ENCODE data around the gene LRRK1.

The LRRK1 gene

DNA sequence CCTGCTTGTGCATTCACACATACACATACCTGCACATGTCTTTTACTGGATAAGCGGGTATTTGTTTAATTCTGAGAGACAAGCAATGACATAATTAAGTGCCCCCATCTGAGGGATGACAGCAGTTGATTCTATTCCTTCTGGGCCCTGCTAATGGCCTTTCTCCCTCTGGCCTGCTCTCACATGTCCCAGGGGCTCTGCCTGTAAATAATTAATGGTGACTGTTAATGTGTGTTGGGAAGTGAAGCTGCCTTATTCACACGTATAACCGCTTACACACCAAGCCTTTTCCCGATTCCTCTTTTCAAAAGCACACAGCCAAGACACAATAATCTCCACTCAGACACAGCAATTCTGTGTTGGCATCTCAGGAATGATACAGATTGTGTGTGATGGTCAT lies 47.8 kb downstream of the LRRK1 start:
- no peak overlapping the region for H2BK120ac ChIP-seq (ENCODE audit: low read depth, low read length)
- no peak overlapping the region for H3K18ac ChIP-seq (ENCODE audit: low read length)
- no peak for DNase-seq
- H3K4me2 ChIP-seq (ENCODE audit: low read length) = no peak overlapping the region
- H4K8ac ChIP-seq (ENCODE audit: low read depth, low read length) = no peak overlapping the region
- WGBS (ENCODE audit: extremely low coverage, insufficient coverage, low lambda C conversion rate) = no CpG with 5 or more reads among the region's 4 CpGs
- no peak overlapping the region for H3K27ac ChIP-seq (ENCODE audit: low read depth, low read length)
- no peaks in the 10 kb centered on the region for H3K79me1 ChIP-seq (ENCODE audit: low read length)
- no peak overlapping the region for H2BK5ac ChIP-seq (ENCODE audit: low read length)
- H3K9ac ChIP-seq (ENCODE audit: low read length) = no peak overlapping the region
- no peak overlapping the region for H3K23ac ChIP-seq (ENCODE audit: low read length)
- H2BK15ac ChIP-seq (replicated peaks; ENCODE audit: low read depth) = no peak overlapping the region
- H3K27me3 ChIP-seq (ENCODE audit: insufficient read depth, low read length, poor library complexity) = no peaks in the 10 kb centered on the region
- no peak overlapping the region for H4K5ac ChIP-seq (ENCODE audit: low read length)
- no peak overlapping the region for H3K4me3 ChIP-seq (ENCODE audit: low read length)
- no peaks in the 10 kb centered on the region for H3K79me2 ChIP-seq (ENCODE audit: control insufficient read depth, insufficient read depth, low read length)
- H3K4ac ChIP-seq (ENCODE audit: low read depth, low read length) = no peak overlapping the region
- no peaks in the 10 kb centered on the region for H3K36me3 ChIP-seq (ENCODE audit: control insufficient read depth, insufficient read depth, low read length)
- H3K4me1 ChIP-seq (ENCODE audit: control insufficient read depth, low read depth, low read length) = no peaks in the 10 kb centered on the region
- H2AK5ac ChIP-seq (ENCODE audit: low read length) = no peak overlapping the region
- no peak overlapping the region for H3K56ac ChIP-seq (ENCODE audit: low read length)

DNA sequence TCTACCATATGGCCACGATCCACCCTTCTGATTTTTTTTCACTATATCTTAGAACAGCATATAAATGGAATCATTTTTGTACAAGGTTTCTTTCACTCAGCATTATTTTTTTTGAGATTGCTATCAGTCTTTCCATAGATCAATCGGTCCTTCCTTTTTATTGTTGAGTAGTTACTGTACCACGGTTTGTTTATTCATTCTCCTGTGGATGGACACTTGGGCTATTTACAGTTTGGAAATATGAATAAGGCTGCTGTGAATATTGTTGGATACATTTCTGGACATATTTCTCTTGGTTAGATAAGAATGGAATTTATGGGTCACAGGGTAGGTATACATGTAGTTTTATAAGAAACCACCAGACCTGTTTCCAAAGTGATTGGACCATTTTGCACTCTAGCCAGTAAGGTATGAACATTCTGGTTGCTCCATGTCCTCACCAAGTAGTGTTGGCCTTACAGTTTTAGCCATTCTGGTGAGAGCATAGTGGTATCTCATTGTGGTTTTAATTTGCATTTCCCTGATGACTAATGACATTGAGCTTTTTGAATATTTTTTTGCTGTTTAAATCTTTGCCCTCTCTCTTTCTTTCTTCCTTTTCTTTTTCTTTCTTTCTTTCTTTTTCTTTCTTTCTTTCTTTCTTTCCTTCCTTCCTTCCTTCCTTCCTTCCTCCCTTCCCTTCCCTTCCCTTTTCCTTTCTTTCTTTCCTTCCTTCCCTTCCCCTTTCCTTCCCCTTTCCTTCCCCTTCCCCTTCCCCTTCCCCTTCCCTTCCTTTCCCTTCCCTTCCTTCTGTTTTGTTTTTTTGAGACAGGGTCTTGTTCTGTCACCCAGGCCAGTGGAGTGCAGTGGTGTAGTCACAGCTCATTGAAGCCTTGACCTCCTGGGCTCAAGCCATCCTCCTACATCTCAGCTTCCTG lies 49.2 kb downstream of the LRRK1 start:
- no CpG with 5 or more reads among the region's 3 CpGs for WGBS (ENCODE audit: extremely low coverage, insufficient coverage, low lambda C conversion rate)
- Histone ChIP-seq H2BK5ac (ENCODE audit: low read length) (no peak overlapping the region), H3K27ac (ENCODE audit: low read depth, low read length) (no peak overlapping the region), H3K4me1 (ENCODE audit: control insufficient read depth, low read depth, low read length) (no peaks in the 10 kb centered on the region), H2BK120ac (ENCODE audit: low read depth, low read length) (no peak overlapping the region), H4K5ac (ENCODE audit: low read length) (no peak overlapping the region), H3K79me2 (ENCODE audit: control insufficient read depth, insufficient read depth, low read length) (no peaks in the 10 kb centered on the region), H4K8ac (ENCODE audit: low read depth, low read length) (no peak overlapping the region), H2BK15ac (replicated peaks; ENCODE audit: low read depth) (no peak overlapping the region), H3K18ac (ENCODE audit: low read length) (no peak overlapping the region), H3K79me1 (ENCODE audit: low read length) (no peaks in the 10 kb centered on the region), H2AK5ac (ENCODE audit: low read length) (no peak overlapping the region), H3K36me3 (ENCODE audit: control insufficient read depth, insufficient read depth, low read length) (no peaks in the 10 kb centered on the region), H3K56ac (ENCODE audit: low read length) (no peak overlapping the region), H3K27me3 (ENCODE audit: insufficient read depth, low read length, poor library complexity) (peaks cover 10% of the 10 kb centered on the region), H3K23ac (ENCODE audit: low read length) (no peak overlapping the region), H3K4me2 (ENCODE audit: low read length) (no peak overlapping the region), H3K4me3 (ENCODE audit: low read length) (no peak overlapping the region), H3K9ac (ENCODE audit: low read length) (no peak overlapping the region), H3K4ac (ENCODE audit: low read depth, low read length) (no peak overlapping the region)
- no peak for DNase-seq

DNA sequence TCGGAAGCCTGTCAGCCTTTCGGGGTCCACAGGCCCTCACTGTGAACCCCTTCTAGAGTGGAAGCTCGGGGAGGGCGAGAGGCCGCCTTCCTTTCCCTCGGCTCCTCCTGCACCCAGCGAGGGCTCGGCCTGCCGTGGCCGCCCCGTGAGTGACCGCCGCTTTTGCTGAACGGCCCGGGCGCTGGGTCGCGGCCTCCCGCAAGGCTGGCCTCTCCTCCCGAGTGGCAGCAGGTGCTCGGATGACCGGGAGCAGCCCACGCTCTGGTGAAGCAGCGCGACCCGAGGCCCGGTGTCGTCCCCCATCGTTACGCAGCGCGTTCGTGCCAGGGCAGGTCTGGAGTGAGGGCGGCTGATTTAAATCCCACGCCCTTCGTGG lies 53.8 kb downstream of the LRRK1 start:
- WGBS (ENCODE audit: extremely low coverage, insufficient coverage, low lambda C conversion rate) = no CpG with 5 or more reads among the region's 36 CpGs
- Histone ChIP-seq H3K4me3 (ENCODE audit: low read length) (no peak overlapping the region), H3K27me3 (ENCODE audit: insufficient read depth, low read length, poor library complexity) (peaks cover 20% of the 10 kb centered on the region)

DNA sequence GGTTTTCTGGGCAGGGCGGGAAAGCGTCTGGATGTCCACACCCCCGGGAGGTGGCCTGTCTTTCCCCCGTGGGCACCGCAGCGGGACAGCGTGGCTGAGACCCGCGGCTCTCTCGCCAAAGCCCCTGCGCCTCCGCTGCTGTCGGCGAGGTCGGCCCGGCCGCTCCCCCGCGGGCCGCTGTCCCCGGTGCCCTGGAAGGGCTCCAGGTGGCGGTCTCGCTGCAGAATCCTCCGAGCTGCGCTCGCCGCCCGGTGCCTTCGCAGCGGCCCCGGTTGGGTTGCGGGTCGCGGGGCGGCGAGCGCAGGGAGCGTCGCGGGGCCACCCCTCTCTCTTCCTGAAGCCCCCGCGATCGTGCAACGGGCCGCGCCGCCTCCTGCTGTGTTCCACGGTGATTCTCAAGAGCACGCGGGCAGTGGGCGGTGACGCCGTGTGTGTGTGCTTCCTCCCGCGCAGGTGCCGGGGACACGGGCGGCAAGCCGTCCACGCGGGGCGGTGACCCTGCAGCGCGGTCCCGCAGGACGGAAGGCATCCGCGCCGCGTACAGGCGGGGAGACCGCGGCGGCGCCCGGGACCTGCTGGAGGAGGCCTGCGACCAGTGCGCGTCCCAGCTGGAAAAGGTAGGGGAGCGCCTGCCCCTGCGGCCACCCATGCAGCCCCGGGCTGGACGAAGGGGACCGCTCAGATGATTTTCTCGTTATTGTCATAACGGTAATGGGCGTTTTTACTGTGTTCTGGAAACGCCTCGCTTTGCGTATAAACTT lies 54.4 kb downstream of the LRRK1 start:
- H3K36me3 ChIP-seq (ENCODE audit: control insufficient read depth, insufficient read depth, low read length) = no peaks in the 10 kb centered on the region
- peak overlapping the region; percentile 28 for H3K4me3 ChIP-seq (ENCODE audit: low read length)
- no peak overlapping the region for H3K18ac ChIP-seq (ENCODE audit: low read length)
- H3K4me2 ChIP-seq (ENCODE audit: low read length) = peak overlapping the region; percentile 95
- H3K9ac ChIP-seq (ENCODE audit: low read length) = peak overlapping the region; percentile 48
- H4K8ac ChIP-seq (ENCODE audit: low read depth, low read length) = no peak overlapping the region
- H3K23ac ChIP-seq (ENCODE audit: low read length) = no peak overlapping the region
- no peaks in the 10 kb centered on the region for H3K79me1 ChIP-seq (ENCODE audit: low read length)
- peaks cover 20% of the 10 kb centered on the region for H3K27me3 ChIP-seq (ENCODE audit: insufficient read depth, low read length, poor library complexity)
- H3K4ac ChIP-seq (ENCODE audit: low read depth, low read length) = no peak overlapping the region
- H2BK5ac ChIP-seq (ENCODE audit: low read length) = no peak overlapping the region
- no peak overlapping the region for H2BK15ac ChIP-seq (replicated peaks; ENCODE audit: low read depth)
- H4K5ac ChIP-seq (ENCODE audit: low read length) = no peak overlapping the region
- peak overlapping the region; percentile 74 for H3K56ac ChIP-seq (ENCODE audit: low read length)
- H2AK5ac ChIP-seq (ENCODE audit: low read length) = no peak overlapping the region
- H3K79me2 ChIP-seq (ENCODE audit: control insufficient read depth, insufficient read depth, low read length) = no peaks in the 10 kb centered on the region
- H2BK120ac ChIP-seq (ENCODE audit: low read depth, low read length) = no peak overlapping the region
- WGBS (ENCODE audit: extremely low coverage, insufficient coverage, low lambda C conversion rate) = no CpG with 5 or more reads among the region's 90 CpGs
- H3K4me1 ChIP-seq (ENCODE audit: control insufficient read depth, low read depth, low read length) = no peaks in the 10 kb centered on the region
- no peak overlapping the region for H3K27ac ChIP-seq (ENCODE audit: low read depth, low read length)
- peak; percentile 47 for DNase-seq

More for the DNA sequence above, 53.8 kb downstream of the LRRK1 start:
- Histone ChIP-seq H3K79me1 (ENCODE audit: low read length) (no peaks in the 10 kb centered on the region), H3K4ac (ENCODE audit: low read depth, low read length) (no peak overlapping the region), H3K18ac (ENCODE audit: low read length) (no peak overlapping the region), H2BK120ac (ENCODE audit: low read depth, low read length) (no peak overlapping the region), H3K27ac (ENCODE audit: low read depth, low read length) (no peak overlapping the region), H3K79me2 (ENCODE audit: control insufficient read depth, insufficient read depth, low read length) (no peaks in the 10 kb centered on the region), H3K23ac (ENCODE audit: low read length) (no peak overlapping the region), H4K8ac (ENCODE audit: low read depth, low read length) (no peak overlapping the region), H3K9ac (ENCODE audit: low read length) (peak overlapping the region; percentile 27), H2BK15ac (replicated peaks; ENCODE audit: low read depth) (no peak overlapping the region), H3K4me2 (ENCODE audit: low read length) (peak overlapping the region; percentile 95), H3K56ac (ENCODE audit: low read length) (peak overlapping the region; percentile 60), H2AK5ac (ENCODE audit: low read length) (no peak overlapping the region), H4K5ac (ENCODE audit: low read length) (no peak overlapping the region), H2BK5ac (ENCODE audit: low read length) (no peak overlapping the region), H3K36me3 (ENCODE audit: control insufficient read depth, insufficient read depth, low read length) (no peaks in the 10 kb centered on the region), H3K4me1 (ENCODE audit: control insufficient read depth, low read depth, low read length) (no peaks in the 10 kb centered on the region)
- peak; percentile 8 for DNase-seq

DNA sequence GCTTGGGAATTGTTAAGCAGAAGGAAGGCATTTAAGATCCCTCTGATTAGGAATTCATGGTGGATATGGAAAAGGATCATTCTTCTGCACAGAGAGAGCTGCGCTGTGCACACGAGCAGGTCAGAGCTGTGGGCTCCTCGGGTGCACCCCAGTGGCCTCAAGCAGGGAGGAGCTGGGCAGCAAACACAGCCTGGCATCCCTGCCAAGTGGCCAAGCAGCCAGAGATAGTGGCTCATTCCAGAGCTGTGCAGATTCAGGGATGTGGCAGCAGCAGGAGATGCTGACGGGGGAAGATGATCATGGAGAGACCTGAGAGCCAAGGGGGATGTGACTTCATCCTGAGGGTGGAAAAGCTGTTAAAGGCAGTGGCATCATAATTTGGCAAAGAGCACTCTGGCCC lies 55.9 kb downstream of the LRRK1 start:
- DNase-seq = no peak
- H3K27me3 ChIP-seq (ENCODE audit: insufficient read depth, low read length, poor library complexity) = peaks cover 20% of the 10 kb centered on the region
- H4K5ac ChIP-seq (ENCODE audit: low read length) = no peak overlapping the region
- no peaks in the 10 kb centered on the region for H3K36me3 ChIP-seq (ENCODE audit: control insufficient read depth, insufficient read depth, low read length)
- H3K23ac ChIP-seq (ENCODE audit: low read length) = no peak overlapping the region
- H3K18ac ChIP-seq (ENCODE audit: low read length) = no peak overlapping the region
- no peak overlapping the region for H4K8ac ChIP-seq (ENCODE audit: low read depth, low read length)
- no peaks in the 10 kb centered on the region for H3K79me2 ChIP-seq (ENCODE audit: control insufficient read depth, insufficient read depth, low read length)
- no peaks in the 10 kb centered on the region for H3K79me1 ChIP-seq (ENCODE audit: low read length)
- WGBS (ENCODE audit: extremely low coverage, insufficient coverage, low lambda C conversion rate) = no CpG with 5 or more reads among the region's 4 CpGs
- no peak overlapping the region for H3K4ac ChIP-seq (ENCODE audit: low read depth, low read length)
- no peaks in the 10 kb centered on the region for H3K4me1 ChIP-seq (ENCODE audit: control insufficient read depth, low read depth, low read length)
- no peak overlapping the region for H2BK120ac ChIP-seq (ENCODE audit: low read depth, low read length)
- H2AK5ac ChIP-seq (ENCODE audit: low read length) = no peak overlapping the region
- no peak overlapping the region for H3K9ac ChIP-seq (ENCODE audit: low read length)
- H3K4me3 ChIP-seq (ENCODE audit: low read length) = no peak overlapping the region
- H3K4me2 ChIP-seq (ENCODE audit: low read length) = no peak overlapping the region
- H3K27ac ChIP-seq (ENCODE audit: low read depth, low read length) = no peak overlapping the region
- no peak overlapping the region for H3K56ac ChIP-seq (ENCODE audit: low read length)
- H2BK5ac ChIP-seq (ENCODE audit: low read length) = no peak overlapping the region
- no peak overlapping the region for H2BK15ac ChIP-seq (replicated peaks; ENCODE audit: low read depth)

Measured in mesendoderm (in vitro differentiated cells).